Stimulated activated naive CD8-positive, alpha-beta T cell treated with anti-CD3 and anti-CD28 coated beads, Interleukin-15, amount 100 ng/mL, for 72 hours (primary cell): ENCODE results near the gene ZNF587.
"Not testable (repeated sequence)": the region's sequence is repeated elsewhere in the genome, so short reads cannot be mapped to it uniquely, and the experiment has no call there.

Experiments used
- ATAC-seq: fragments of 150-1000 bp; cut with Tn5 transposase; 2 replicates; pipeline ENCODE4 v1.10.0; 2021; ENCODE audit warnings: mild to moderate bottlenecking, moderate library complexity
- DNase-seq, 2 donors: peaks; one replicate each; pipeline ENCODE4 v3.0.0; 2021 to 2022
- H3K27ac Mint-ChIP-seq, 2 donors: one replicate each; pipeline ENCODE4 v1.8.0; 2022; ENCODE audit warnings: mild to moderate bottlenecking in 2 of 2, mixed read lengths in 2 of 2, moderate library complexity in 2 of 2
- H3K27me3 Mint-ChIP-seq: one replicate; pipeline ENCODE4 v1.8.0; 2022; ENCODE audit warnings: mixed read lengths
- H3K4me1 Mint-ChIP-seq: one replicate; pipeline ENCODE4 v1.8.0; 2022; ENCODE audit warnings: mild to moderate bottlenecking, mixed read lengths
- H3K4me3 Mint-ChIP-seq, 2 donors: one replicate each; pipeline ENCODE4 v1.8.0; 2022; ENCODE audit warnings: mild to moderate bottlenecking in 2 of 2, mixed read lengths in 2 of 2, moderate library complexity in 1 of 2
- H3K9me3 Mint-ChIP-seq, 2 donors: one replicate each; pipeline ENCODE4 v1.8.0; 2022; ENCODE audit warnings: mixed read lengths in 2 of 2

ZNF587 gene

DNA sequence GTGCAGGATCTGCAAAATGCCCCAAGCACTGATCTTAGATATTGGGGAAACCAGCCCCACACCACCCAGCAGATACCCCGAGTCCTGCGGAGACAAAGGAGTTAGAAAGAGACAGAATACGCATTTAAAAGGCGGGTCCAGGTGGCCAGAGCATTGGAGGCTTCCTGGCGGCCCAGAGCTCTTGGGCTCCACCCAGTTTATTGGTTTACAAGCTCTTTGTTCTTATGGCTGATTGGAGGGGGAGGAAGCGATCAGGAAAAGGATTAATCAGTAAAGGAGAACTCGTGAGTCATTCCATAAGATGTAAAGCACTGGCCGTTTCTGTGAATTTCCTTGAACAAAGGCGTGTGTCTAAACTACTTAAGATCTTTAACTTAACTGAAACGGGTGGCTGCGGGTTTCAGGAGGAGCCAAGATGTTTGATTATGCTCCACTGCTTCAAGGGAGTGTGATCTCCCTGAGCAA is 926 bp downstream of the ZNF587 start:
- no peaks in the 10 kb centered on the region for H3K27me3 Mint-ChIP-seq
- H3K4me1 Mint-ChIP-seq, result peaks cover 22% of the 10 kb centered on the region
- peaks cover 12 to 13% of the 10 kb centered on the region in 2 donors for H3K9me3 Mint-ChIP-seq
- peak in 1 of 2 donors; percentile 12 for DNase-seq
- peak overlapping the region; percentile 92 to 99 for H3K27ac Mint-ChIP-seq
- ATAC-seq, result no peak
- H3K4me3 Mint-ChIP-seq, result peak overlapping the region; percentile 90 to 96

DNA sequence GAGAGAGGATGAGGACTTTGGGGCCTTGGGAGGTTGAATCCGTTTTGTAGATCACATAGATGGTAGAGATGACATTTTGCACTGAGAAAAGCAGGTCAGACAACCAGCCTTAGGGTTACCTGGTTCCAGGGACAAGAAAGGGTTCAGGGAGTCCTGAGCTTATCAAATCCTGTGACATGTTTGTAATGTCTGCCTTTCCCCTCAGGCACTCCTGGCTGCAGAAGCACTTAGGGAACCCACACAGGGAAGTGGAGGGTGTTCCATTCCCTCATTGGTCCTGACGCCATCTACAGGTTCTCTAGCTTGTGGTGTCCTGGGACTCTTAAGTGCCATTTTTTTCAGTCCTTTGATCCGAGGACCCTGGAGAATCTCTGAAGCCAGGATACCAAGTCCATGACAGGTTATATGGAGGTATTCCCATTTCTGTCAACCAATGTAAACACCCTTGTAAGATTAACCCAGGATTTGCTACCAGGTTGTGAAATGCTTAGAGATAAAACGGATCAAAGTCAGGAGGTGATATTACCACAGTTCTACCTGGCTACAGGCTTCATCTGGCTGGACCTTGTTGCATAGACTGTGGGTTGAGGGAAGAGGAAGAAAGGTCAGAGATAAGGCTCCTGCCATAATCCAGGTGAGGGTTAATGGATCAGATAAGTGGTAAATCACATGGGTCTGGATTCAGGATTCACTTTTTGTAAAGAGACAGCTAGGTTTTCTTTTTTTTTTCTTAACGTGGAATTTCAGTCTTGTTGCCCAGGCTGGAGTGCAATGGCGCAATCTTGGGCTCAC is 2.3 kb downstream of the ZNF587 start:
- not testable (repeated sequence) for H3K27ac Mint-ChIP-seq, ATAC-seq, H3K4me3 Mint-ChIP-seq, H3K27me3 Mint-ChIP-seq, DNase-seq
- H3K9me3 Mint-ChIP-seq, result peaks cover 17 to 19% of the 10 kb centered on the region in 2 donors
- H3K4me1 Mint-ChIP-seq, result peaks cover 22% of the 10 kb centered on the region

DNA sequence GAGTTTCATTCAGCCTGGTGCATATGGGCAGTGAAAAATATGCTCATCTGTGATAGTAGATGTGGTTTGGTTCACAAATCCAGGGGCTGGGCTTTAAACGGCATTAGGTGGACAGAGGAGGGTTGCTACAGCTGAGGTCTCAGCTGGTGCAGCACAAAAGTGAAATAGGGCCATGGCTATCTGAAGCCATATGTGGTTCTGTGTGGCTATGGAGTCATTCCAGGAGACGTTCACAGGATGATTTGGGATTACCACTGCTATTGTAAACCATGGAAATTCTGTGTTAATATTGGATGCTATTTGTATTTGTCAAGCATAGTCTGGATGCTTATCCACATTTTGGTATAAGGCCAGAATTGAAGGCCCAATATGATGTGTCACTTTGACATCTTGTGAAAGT is 4.5 kb downstream of the ZNF587 start:
- not testable (repeated sequence) for DNase-seq, H3K4me3 Mint-ChIP-seq, H3K27me3 Mint-ChIP-seq, ATAC-seq, H3K27ac Mint-ChIP-seq
- Mint-ChIP-seq H3K9me3 (peaks cover 21 to 26% of the 10 kb centered on the region in 2 donors), H3K4me1 (peaks cover 21% of the 10 kb centered on the region)

DNA sequence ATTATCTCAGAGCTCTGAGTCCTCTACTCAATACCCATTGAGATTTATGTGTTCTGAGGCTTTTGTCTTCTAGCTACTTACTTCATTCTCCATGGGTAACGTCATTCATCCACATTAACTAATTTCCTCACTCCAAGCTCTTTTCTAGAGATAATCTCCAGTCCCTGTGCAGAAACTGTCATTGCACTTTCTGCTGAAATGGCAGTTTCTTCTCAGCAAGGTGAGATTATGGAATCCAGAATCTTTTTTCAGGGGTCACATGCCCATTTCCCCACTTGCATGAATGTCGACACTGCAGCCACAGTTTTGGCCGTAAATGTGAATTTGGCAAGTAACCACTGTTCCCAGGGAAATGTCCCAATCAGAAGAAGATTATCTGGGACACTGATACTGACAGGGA is 12.7 kb downstream of the ZNF587 start:
- not testable (repeated sequence) for H3K4me3 Mint-ChIP-seq, ATAC-seq, DNase-seq, H3K27ac Mint-ChIP-seq, H3K27me3 Mint-ChIP-seq, H3K4me1 Mint-ChIP-seq
- peaks cover 19 to 22% of the 10 kb centered on the region in 2 donors for H3K9me3 Mint-ChIP-seq

DNA sequence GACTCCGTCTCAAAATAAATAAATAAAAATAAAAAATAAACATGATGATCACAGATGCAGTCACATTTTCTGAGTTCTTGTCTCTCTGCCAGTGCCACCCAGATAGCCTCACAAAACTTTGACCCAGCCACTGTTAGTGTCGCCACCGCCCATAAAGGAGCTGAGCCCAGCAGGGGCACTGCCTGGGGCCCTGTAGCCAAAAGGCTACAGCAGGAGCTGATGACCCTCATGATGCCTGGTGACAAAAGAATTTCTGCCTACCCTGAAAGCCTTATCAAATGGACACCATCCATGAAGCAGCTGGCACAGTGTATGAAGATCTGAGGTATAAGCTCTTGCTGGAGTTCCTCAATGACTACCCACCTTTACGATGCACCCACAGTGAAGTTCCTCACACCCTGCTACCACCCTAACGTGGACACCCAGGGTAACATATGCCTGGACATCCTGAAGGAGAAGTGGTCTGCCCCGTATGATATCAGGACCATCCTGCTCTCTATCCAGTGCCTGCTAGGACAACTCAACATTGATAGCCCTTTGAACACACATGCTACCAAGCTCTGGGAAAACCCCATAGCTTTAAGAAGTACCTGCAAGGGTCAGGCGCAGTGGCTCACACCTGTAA is 18.3 kb downstream of the ZNF587 start:
- no peak overlapping the region for H3K4me3 Mint-ChIP-seq
- no peaks in the 10 kb centered on the region for H3K27me3 Mint-ChIP-seq
- DNase-seq (no peak), ATAC-seq (no peak)
- peak overlapping the region in 1 of 2 donors; percentile 27 for H3K27ac Mint-ChIP-seq
- no peaks in the 10 kb centered on the region for H3K4me1 Mint-ChIP-seq
- peaks cover 27% of the 10 kb centered on the region in 2 donors for H3K9me3 Mint-ChIP-seq

DNA sequence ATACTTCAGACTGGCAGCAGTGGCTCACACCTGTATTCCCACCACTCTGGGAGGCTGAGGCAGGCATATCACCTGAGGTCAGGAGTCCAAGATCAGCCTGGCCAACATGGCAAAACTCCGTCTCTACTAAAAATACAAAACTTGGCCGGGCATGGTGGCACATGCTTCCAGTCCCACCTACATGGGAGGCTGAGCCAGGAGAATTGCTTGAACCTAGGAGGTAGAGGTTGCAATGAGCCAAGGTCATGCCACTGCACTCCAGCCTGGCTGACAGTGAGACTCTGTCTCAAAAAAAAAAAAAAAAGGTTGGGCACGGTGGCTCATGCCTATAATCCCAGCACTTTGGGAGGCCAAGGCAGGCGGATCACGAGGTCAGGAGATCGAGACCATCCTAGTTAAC is 20.0 kb downstream of the ZNF587 start:
- ATAC-seq, H3K4me1 Mint-ChIP-seq, DNase-seq, H3K27me3 Mint-ChIP-seq, H3K4me3 Mint-ChIP-seq: not testable (repeated sequence)
- peaks cover 40 to 43% of the 10 kb centered on the region in 2 donors for H3K9me3 Mint-ChIP-seq
- peak overlapping the region in 1 of 2 donors; percentile 88 for H3K27ac Mint-ChIP-seq

DNA sequence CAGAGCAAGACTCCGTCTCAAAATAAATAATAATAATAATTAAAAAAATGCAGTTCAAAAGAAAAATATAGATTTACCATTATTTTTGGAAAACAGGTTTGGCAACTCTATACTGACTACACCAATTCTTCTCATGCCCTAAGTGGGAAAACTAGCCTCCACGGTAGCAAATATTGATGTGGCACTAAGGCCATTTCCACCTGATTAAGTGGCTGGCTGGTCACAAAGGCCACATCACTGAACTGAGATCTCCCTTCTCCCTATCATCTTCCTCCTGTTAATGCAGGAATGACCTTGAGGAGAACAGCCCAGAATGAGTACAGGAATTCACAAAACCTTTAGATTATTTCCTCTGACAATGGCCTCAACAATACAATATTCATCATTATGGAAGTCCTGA is 20.6 kb downstream of the ZNF587 start:
- no peak overlapping the region for H3K4me3 Mint-ChIP-seq
- peaks cover 38 to 47% of the 10 kb centered on the region in 2 donors for H3K9me3 Mint-ChIP-seq
- DNase-seq, result no peak
- H3K27ac Mint-ChIP-seq, result no peak overlapping the region
- H3K4me1 Mint-ChIP-seq, result no peaks in the 10 kb centered on the region
- no peak for ATAC-seq
- H3K27me3 Mint-ChIP-seq, result no peaks in the 10 kb centered on the region

DNA sequence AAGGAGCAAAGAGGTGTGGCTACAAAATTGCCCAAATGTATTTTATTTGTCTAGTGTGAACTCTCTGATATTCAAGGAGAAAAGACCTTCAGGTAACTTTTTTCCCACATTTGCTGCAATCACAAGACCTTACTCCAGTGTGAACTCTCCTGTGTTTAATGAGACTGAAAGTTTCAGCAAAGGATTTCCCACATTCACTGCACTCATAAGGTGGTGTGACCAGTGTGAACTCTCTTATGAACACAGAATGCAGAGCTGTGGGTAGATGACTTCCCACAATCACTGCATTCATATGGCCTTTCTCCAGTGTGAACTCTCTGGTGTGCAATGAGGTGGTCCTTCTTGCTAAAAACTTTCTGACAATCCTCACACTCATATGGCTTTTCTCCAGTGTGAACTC is 22.8 kb downstream of the ZNF587 start:
- no peak overlapping the region for H3K27ac Mint-ChIP-seq
- no peak overlapping the region for H3K4me3 Mint-ChIP-seq
- no peak for ATAC-seq
- no peak for DNase-seq
- H3K27me3 Mint-ChIP-seq, result no peaks in the 10 kb centered on the region
- H3K4me1 Mint-ChIP-seq, result no peaks in the 10 kb centered on the region
- peaks cover 53 to 70% of the 10 kb centered on the region in 2 donors for H3K9me3 Mint-ChIP-seq

DNA sequence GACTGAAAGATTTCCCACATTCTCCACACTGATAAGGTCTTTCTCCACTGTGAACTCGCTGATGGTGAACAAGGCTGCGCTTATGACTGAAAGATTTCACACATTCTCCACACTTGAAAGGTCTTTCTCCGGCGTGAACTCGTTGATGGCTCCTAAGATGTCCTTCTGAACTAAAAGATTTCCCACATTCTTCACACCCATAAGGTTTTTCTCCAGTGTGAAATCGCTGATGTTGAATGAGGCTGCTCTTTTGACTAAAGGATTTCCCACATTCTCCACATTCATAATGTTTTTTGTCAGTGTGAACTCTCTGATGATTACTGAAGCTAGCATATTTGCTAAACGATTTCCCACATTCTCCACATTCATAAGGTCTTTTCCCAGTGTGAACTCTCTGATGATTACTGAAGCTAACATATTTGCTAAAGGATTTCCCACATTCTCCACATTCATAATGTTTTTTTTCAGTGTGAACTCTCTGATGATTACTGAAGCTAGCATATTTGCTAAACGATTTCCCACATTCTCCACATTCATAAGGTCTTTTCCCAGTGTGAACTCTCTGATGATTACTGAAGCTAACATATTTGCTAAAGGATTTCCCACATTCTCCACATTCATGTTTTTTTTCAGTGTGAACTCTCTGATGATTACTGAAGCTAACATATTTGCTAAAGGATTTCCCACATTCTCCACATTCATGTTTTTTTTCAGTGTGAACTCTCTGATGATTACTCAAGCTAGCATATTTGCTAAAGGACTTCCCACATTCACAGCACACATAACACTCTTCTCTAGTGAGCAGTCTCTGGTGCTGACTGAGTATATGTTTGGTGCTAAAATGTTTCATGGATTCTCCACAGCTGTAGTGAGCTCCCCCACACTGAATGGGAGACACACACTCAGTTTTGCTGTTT is 24.5 kb downstream of the ZNF587 start:
- H3K4me3 Mint-ChIP-seq, H3K27me3 Mint-ChIP-seq, ATAC-seq, DNase-seq, H3K4me1 Mint-ChIP-seq: not testable (repeated sequence)
- Mint-ChIP-seq H3K9me3 (peaks cover 57 to 67% of the 10 kb centered on the region in 2 donors), H3K27ac (peak overlapping the region in 1 of 2 donors; percentile 6)

DNA sequence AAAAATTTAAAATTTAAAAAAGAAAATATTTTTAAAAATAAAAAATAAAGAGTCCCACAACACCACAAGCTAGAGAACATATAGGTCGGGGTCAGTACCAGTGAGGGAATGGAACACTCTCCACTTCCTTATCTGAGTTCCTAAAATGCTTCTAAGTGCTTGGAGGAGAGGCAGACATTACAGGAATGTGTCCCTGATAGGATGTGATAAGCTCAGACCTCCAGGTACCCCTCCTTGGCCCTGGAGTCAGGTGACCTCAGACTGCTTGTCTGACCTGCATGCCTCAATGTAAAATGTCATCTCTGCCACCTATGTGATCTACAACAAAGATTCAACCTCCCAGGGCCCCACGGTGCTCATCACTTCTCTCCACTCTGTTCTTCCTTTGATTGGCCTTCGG is 36.4 kb downstream of the ZNF587 start:
- no peak overlapping the region for H3K27ac Mint-ChIP-seq
- no peak overlapping the region for H3K4me3 Mint-ChIP-seq
- ATAC-seq (no peak), DNase-seq (no peak)
- no peaks in the 10 kb centered on the region for H3K27me3 Mint-ChIP-seq
- peaks cover 42 to 61% of the 10 kb centered on the region in 2 donors for H3K9me3 Mint-ChIP-seq
- peaks cover 29% of the 10 kb centered on the region for H3K4me1 Mint-ChIP-seq

DNA sequence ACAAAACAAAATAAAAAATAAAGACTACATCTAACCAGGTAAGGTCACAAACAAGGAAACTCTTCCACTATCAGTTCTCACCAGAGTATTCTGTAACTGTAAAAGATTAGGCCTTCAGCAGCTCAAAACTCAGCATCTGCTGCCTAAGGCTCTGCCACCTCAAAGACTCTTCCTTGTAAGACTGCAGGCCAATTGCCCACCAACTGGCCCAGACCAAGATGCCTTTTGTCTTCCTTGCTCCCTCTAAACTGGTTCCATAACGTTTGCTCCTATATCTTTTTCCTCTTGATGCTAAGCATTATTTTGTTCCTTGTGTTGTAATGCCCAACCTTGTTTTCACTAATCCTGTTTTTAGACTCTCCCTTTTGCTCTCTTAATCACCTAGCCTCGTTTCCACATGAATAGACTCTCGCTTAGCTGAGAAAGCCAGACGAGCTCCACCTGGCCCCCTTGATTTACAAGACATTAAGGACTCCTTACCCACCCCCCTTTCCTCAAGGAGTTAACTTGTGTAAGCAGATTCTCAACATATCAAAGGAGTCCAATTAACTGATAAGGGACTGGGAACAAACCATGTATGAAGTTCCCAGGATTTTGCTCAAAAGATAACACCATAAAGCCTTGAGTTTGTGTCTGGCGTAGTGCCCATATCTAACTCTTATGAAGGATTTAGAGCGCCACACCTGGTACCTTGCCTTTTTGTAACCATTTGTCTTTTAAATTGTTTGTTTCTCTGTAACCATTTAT is 37.7 kb downstream of the ZNF587 start:
- peak overlapping the region; percentile 97 to 98 for H3K4me3 Mint-ChIP-seq
- DNase-seq, result no peak
- H3K27ac Mint-ChIP-seq, result peak overlapping the region in 1 of 2 donors; percentile 71
- peaks cover 29% of the 10 kb centered on the region for H3K4me1 Mint-ChIP-seq
- H3K9me3 Mint-ChIP-seq, result peaks cover 42 to 68% of the 10 kb centered on the region in 2 donors
- no peak for ATAC-seq
- no peaks in the 10 kb centered on the region for H3K27me3 Mint-ChIP-seq

DNA sequence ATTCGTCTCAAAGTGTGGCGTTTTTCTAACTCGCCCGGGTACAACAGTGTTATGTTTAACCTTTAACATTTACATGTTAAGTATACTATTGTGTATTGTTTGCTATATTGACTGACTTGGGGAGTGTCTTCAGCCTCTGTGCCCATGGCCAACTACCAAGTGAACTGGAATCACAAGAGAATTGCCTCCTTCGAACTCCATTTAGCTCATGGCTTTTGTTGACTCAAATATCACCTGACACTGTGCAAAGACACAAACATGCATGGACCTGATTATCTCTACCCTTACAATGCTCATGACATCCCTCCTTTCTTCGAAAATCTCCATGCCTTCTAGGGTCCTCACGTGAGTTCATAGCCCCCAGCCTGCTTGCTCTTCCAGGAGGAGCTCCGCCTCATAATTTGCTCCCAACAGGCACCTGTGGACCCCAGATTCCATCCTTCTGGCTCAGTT is 38.5 kb downstream of the ZNF587 start:
- peak overlapping the region; percentile 97 to 99 for H3K27ac Mint-ChIP-seq
- peaks cover 42 to 67% of the 10 kb centered on the region in 2 donors for H3K9me3 Mint-ChIP-seq
- no peaks in the 10 kb centered on the region for H3K27me3 Mint-ChIP-seq
- DNase-seq (no peak), ATAC-seq (no peak)
- peaks cover 29% of the 10 kb centered on the region for H3K4me1 Mint-ChIP-seq
- peak overlapping the region; percentile 97 to 98 for H3K4me3 Mint-ChIP-seq

DNA sequence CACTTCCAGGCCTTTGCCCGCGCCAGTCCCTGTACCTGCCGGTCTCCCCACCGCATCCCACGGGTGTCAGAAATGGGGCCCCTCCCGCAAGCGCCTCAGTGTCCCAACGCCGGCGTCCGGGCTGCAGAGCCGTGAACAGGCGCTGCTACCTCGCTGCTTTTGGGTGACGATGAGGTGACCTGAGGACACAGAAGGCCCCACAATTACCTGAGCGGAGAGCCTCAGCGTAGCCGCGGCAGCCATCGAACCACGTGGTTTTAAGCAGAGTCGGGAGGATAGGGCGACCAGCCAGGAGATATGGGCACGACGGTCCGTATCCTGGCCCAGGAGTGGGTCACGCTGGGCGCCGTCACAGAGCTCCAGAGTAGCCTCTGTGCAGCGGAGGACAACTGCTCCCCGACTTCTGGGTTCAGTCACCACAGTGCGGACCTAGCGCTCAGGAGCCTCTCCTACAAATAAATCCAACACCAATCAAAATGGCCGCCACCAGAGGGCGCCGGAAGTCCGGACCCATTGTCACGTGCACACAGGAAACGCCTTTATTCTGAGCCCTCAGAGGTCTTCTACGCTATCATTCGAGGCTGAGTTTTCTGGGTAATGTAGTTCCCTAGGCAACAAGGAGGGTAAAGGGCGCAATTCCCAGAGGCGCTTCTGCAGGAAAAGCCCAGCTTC is 39.0 kb downstream of the ZNF587 start, which contains the start of gene ZNF814:
ZNF814 (minus strand) TSS at position 478 of the 672 bp plus-strand sequence; CDS start at position 243, 235 bp downstream.
- ATAC-seq, result peak; percentile 96
- H3K9me3 Mint-ChIP-seq, result peaks cover 41 to 65% of the 10 kb centered on the region in 2 donors

DNA sequence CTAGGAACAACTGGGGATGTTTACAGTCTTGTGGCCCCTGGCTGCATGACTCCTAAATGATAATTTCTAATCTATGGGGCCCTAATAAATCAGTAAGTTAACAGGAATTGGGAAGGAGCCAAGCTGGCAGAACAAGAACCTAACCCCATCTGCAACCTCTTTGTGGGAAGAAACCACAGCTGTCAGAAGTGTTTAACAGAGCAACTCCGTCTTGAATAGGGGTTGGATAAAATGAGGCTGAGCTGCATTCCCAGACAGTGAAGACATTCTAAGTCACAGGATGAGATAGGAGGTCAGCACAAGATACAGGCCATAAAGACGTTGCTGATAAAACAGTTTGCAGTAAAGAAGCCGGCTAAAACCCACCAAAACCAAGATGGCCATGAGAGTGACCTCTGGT is 41.0 kb downstream of the ZNF587 start:
- not testable (repeated sequence) for H3K27ac Mint-ChIP-seq, ATAC-seq, H3K4me3 Mint-ChIP-seq, DNase-seq, H3K27me3 Mint-ChIP-seq
- Mint-ChIP-seq H3K9me3 (peaks cover 29 to 57% of the 10 kb centered on the region in 2 donors), H3K4me1 (peaks cover 24% of the 10 kb centered on the region)

More for the DNA sequence above, 39.0 kb downstream of the ZNF587 start, which contains the start of gene ZNF814:
- peak; percentile 83 to 86 for DNase-seq
- peaks cover 29% of the 10 kb centered on the region for H3K4me1 Mint-ChIP-seq
- H3K27ac Mint-ChIP-seq, result peak within 1 kb of the TSS; percentile 97 to 99
- peak within 1 kb of the TSS; percentile 97 to 98 for H3K4me3 Mint-ChIP-seq
- no peaks in the 10 kb centered on the region for H3K27me3 Mint-ChIP-seq
